Measurements from ENCODE around the gene DOCK10. TPM values are rescaled to one million over a fixed set of nuclear protein-coding genes. Genes with fewer than 3 reads are reported as not detected.
A peak's percentile ranks its signal among the peaks of the same experiment; 100 is the strongest.
"Not testable (repeated sequence)": the region's sequence is repeated elsewhere in the genome, so short reads cannot be mapped to it uniquely, and the experiment has no call there.

The DOCK10 gene
- total RNA-seq, 1 donor from 2014 or later: 107 TPM

DNA sequence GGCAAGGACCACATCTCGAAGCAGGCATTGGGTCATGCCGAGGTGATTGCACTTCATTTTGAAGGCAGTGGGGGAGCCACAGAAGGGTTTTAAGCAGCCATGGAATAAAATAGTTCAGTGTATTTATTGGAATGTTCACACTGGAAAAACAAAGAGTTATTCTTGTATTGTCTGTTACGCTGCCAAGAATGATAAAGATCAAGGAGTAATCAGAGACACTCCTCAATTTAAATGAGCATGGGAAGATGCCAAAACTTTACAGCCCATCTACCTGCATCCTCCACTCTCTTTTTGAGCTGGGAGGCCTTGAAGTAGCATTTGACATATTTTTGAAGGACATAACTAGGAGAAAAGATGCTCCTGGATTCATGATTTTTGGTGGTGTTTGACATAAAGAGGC lies 112.8 kb downstream of the DOCK10 start:
- no peaks in the 10 kb centered on the region for H3K27me3 Mint-ChIP-seq (ENCODE audit: low read depth)
- no peaks in the 10 kb centered on the region for H3K9me3 Mint-ChIP-seq
- H3K36me3 Mint-ChIP-seq (ENCODE audit: low read depth): peaks cover 77% of the 10 kb centered on the region
- H3K4me3 Mint-ChIP-seq (ENCODE audit: low read depth): peak overlapping the region; percentile 18
- peaks cover 95% of the 10 kb centered on the region for H3K4me1 Mint-ChIP-seq (ENCODE audit: low read depth)
- H3K27ac Mint-ChIP-seq: peak overlapping the region; percentile 99
- intact Hi-C loops (cut with micrococcal nuclease): loop anchor here (5.0 to 10.0 kb wide), 4 partner anchors 345 to 1908 kb away; partner anchors contain the start of genes CUL3, MRPL44 and RHBDD1
- DNase-seq (ENCODE audit: low spot score): no peak

DNA sequence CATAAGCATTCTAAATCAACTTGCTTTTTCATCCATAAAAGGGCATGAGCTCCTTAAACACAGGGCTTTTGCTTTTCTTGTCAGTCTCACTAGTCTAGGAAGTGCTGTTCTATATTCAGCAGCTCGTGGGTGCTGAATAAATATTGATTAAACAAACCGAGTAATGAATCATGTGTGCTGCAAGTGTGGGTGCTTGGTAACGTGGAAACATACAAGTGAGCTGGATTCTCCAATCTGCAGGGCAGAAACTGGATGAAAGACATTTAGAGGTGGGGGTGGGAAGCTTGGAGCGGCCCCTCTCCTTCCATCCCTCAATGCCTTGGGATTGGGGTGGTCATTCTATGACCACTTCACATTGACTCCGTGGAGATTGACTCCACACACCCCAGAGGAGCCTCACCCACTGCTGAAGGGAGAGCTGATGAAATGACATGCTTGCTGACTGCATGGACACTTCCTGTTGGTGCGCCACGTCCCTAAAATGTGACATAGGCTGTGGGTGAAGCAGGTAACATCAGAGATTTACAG lies 114.6 kb downstream of the DOCK10 start:
- Mint-ChIP-seq H3K27me3 (ENCODE audit: low read depth) (no peaks in the 10 kb centered on the region), H3K9me3 (no peaks in the 10 kb centered on the region), H3K36me3 (ENCODE audit: low read depth) (peaks cover 84% of the 10 kb centered on the region), H3K27ac (peak overlapping the region; percentile 99), H3K4me3 (ENCODE audit: low read depth) (peak overlapping the region; percentile 46), H3K4me1 (ENCODE audit: low read depth) (peaks cover 93% of the 10 kb centered on the region)
- intact Hi-C loops (cut with micrococcal nuclease): loop anchor here (2.0 to 10.0 kb wide), 5 partner anchors 113 to 1910 kb away; partner anchors contain the start of genes CUL3, MRPL44 and RHBDD1
- peak; percentile 64 for DNase-seq (ENCODE audit: low spot score)

DNA sequence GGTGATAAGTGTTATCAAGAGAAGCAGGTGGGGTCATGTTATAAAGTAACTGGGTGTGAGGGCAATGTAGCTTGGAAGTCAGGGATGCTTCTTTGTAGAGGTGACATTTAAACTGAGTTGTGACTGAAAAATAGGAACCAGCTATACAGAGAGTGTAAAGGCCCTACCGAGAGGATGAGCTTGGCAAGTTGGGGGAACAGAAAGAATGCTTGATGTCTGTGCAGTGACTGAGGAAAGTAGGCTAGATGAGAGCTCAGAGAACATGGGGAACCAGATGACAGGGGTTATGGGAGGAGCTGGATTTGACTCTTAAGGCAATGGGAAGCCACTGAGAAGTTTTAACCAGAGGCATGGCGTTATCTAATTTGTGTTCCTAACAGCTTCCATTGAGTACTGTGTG lies 115.3 kb downstream of the DOCK10 start:
- H3K36me3 Mint-ChIP-seq (ENCODE audit: low read depth): peaks cover 77% of the 10 kb centered on the region
- intact Hi-C loops (cut with micrococcal nuclease): loop anchor here (2.0 to 10.0 kb wide), 5 partner anchors 114 to 1910 kb away; partner anchors contain the start of genes CUL3, MRPL44 and RHBDD1

GRCh38 chr2:224925810-224926100 lies 116.5 kb downstream of the DOCK10 start:
- Mint-ChIP-seq H3K27ac (peak overlapping the region; percentile 99), H3K4me1 (ENCODE audit: low read depth) (peaks cover 82% of the 10 kb centered on the region), H3K36me3 (ENCODE audit: low read depth) (peaks cover 65% of the 10 kb centered on the region), H3K9me3 (no peaks in the 10 kb centered on the region), H3K4me3 (ENCODE audit: low read depth) (peak overlapping the region; percentile 70), H3K27me3 (ENCODE audit: low read depth) (no peaks in the 10 kb centered on the region)
- DNase-seq (ENCODE audit: low spot score): no peak
- intact Hi-C loops (cut with micrococcal nuclease): loop anchor here (1.0 to 10.0 kb wide), 12 partner anchors 13 to 1912 kb away; partner anchors contain the start of genes CUL3, MRPL44 and RHBDD1

More for the DNA sequence above, 115.3 kb downstream of the DOCK10 start:
- Mint-ChIP-seq H3K4me1 (ENCODE audit: low read depth) (peaks cover 93% of the 10 kb centered on the region), H3K27ac (peak overlapping the region; percentile 99), H3K4me3 (ENCODE audit: low read depth) (peak overlapping the region; percentile 46), H3K9me3 (no peaks in the 10 kb centered on the region), H3K27me3 (ENCODE audit: low read depth) (no peaks in the 10 kb centered on the region)
- DNase-seq (ENCODE audit: low spot score): no peak

DNA sequence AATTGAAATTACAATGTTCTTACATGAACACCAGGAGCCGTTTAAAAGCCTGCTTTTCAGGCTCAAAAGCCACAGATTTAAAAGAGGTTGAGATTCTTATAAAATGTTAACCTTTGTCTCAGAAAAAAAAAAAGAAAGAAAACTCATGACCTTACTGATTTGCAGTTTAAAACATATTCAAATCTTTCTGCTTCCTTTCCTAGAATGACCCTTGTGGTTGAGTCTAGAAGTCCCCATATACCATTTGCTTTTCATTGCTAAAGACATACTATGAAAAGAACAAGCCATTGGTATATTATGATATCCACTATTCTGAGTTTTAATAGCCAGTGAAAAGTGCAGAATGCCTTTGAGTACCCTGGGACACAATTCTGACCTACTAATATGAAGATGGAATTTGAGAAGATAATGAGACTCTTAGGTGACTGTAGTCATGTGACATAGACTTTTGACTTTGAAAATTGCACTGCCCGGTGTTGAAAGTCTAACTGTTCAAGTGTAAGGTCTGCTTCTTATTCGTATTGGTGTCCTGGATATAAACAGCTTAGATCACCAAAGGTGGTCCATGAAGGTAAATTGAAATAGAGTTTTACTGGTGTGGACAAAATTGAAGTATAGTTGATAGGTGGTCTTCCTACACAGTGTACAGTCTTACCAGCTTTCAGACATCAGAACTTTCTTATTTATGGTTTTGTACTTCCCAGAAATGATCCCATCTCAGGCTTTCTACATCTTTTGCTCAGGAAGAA lies 117.0 kb downstream of the DOCK10 start:
- Mint-ChIP-seq H3K27me3 (ENCODE audit: low read depth) (no peaks in the 10 kb centered on the region), H3K4me3 (ENCODE audit: low read depth) (peak overlapping the region; percentile 70), H3K36me3 (ENCODE audit: low read depth) (peaks cover 60% of the 10 kb centered on the region), H3K9me3 (no peaks in the 10 kb centered on the region), H3K27ac (peak overlapping the region; percentile 99), H3K4me1 (ENCODE audit: low read depth) (peaks cover 77% of the 10 kb centered on the region)
- intact Hi-C loops (cut with micrococcal nuclease): loop anchor here (1.0 to 10.0 kb wide), 10 partner anchors 18 to 1912 kb away; partner anchors contain the start of genes CUL3, MRPL44 and RHBDD1
- DNase-seq (ENCODE audit: low spot score): no peak

- Mint-ChIP-seq H3K9me3 (no peaks in the 10 kb centered on the region), H3K4me3 (ENCODE audit: low read depth) (peak overlapping the region; percentile 45), H3K36me3 (ENCODE audit: low read depth) (peaks cover 54% of the 10 kb centered on the region), H3K27me3 (ENCODE audit: low read depth) (no peaks in the 10 kb centered on the region), H3K4me1 (ENCODE audit: low read depth) (peaks cover 74% of the 10 kb centered on the region), H3K27ac (peak overlapping the region; percentile 99)
- intact Hi-C loops (cut with micrococcal nuclease): loop anchor here (1.0 to 10.0 kb wide), 10 partner anchors 19 to 1913 kb away; partner anchors contain the start of genes CUL3, MRPL44 and RHBDD1
- DNase-seq (ENCODE audit: low spot score): no peak
These were observed 117.6 kb downstream of the DOCK10 start for GRCh38 chr2:224924631-224925030.

DNA sequence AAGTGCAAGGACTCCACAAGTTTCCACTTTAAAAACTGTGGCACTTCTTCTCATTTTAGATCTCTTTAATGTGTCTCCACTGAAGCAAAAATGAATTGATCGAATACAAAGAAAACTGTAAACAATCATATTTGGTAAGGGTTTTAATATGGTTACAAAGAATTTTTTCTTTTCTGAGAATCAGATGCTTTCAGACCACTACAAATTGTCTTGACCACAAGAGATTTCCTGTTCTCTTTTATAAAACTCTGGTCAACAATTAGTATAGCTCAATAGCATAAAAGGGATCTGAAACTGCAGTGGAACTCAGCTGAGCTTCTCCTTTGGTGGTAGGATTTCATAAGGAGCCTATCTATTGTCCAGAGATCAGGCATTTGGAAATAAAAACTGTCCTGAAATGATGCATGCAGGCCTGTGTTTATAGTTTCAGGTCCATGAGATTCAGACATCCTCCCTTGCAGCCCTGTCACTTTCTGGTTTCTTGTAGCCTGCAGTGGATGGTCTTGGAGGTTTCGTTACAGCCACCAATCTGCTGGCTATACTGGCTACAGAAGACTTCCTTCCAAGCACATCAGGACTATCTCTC lies 120.0 kb downstream of the DOCK10 start:
- intact Hi-C loops (cut with micrococcal nuclease): loop anchor here (2.0 to 10.0 kb wide), 2 partner anchors 27 to 337 kb away; partner anchors contain the start of gene CUL3
- peak overlapping the region; percentile 62 for H3K27ac Mint-ChIP-seq
- peaks cover 50% of the 10 kb centered on the region for H3K4me1 Mint-ChIP-seq (ENCODE audit: low read depth)
- no peaks in the 10 kb centered on the region for H3K9me3 Mint-ChIP-seq
- H3K36me3 Mint-ChIP-seq (ENCODE audit: low read depth): peaks cover 30% of the 10 kb centered on the region
- H3K4me3 Mint-ChIP-seq (ENCODE audit: low read depth): no peak overlapping the region
- no peak for DNase-seq (ENCODE audit: low spot score)
- no peaks in the 10 kb centered on the region for H3K27me3 Mint-ChIP-seq (ENCODE audit: low read depth)

- Mint-ChIP-seq H3K4me1 (ENCODE audit: low read depth) (peaks cover 28% of the 10 kb centered on the region), H3K9me3 (no peaks in the 10 kb centered on the region), H3K4me3 (ENCODE audit: low read depth) (no peak overlapping the region), H3K27ac (no peak overlapping the region), H3K36me3 (ENCODE audit: low read depth) (peaks cover 27% of the 10 kb centered on the region), H3K27me3 (ENCODE audit: low read depth) (no peaks in the 10 kb centered on the region)
- no peak for DNase-seq (ENCODE audit: low spot score)
- intact Hi-C loops (cut with micrococcal nuclease): loop anchor here (10.0 kb wide), 1 partner anchor 335 kb away; the partner anchor contains the start of gene CUL3
These were observed 122.7 kb downstream of the DOCK10 start for GRCh38 chr2:224919472-224920110.

- intact Hi-C loops (cut with micrococcal nuclease): no loop called here
- H3K4me3 Mint-ChIP-seq (ENCODE audit: low read depth): no peak overlapping the region
- no peaks in the 10 kb centered on the region for H3K9me3 Mint-ChIP-seq
- H3K27ac Mint-ChIP-seq: no peak overlapping the region
- peaks cover 20% of the 10 kb centered on the region for H3K4me1 Mint-ChIP-seq (ENCODE audit: low read depth)
- H3K36me3 Mint-ChIP-seq (ENCODE audit: low read depth): peaks cover 20% of the 10 kb centered on the region
- no peak for DNase-seq (ENCODE audit: low spot score)
- H3K27me3 Mint-ChIP-seq (ENCODE audit: low read depth): no peaks in the 10 kb centered on the region
These were observed 123.4 kb downstream of the DOCK10 start for GRCh38 chr2:224918626-224919471.

DNA sequence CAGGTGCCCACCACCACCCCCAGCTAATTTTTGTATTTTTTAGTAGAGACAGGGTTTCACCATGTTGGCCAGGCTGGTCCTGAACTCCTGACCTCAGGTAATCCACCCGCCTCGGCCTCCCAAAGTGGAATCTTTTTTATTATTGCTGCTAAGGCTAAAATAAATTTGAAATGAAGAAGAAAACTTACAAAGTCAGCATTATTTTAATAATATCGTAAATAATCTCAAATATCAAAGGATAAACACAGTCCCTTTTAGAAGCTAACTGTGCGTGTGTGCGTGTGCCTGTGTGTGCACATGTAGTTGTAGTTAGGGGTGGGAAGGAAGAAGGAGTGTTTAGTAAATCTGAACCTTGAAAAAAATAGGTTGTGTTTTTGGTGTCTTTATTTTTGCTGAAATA lies 125.0 kb downstream of the DOCK10 start:
- H3K4me1 Mint-ChIP-seq (ENCODE audit: low read depth); H3K9me3 Mint-ChIP-seq; H3K27ac Mint-ChIP-seq; DNase-seq (ENCODE audit: low spot score); H3K4me3 Mint-ChIP-seq (ENCODE audit: low read depth); H3K27me3 Mint-ChIP-seq (ENCODE audit: low read depth); intact Hi-C loops (cut with micrococcal nuclease): not testable (repeated sequence)
- H3K36me3 Mint-ChIP-seq (ENCODE audit: low read depth): peaks cover 12% of the 10 kb centered on the region

- H3K36me3 Mint-ChIP-seq (ENCODE audit: low read depth): peaks cover 21% of the 10 kb centered on the region
- no peaks in the 10 kb centered on the region for H3K27me3 Mint-ChIP-seq (ENCODE audit: low read depth)
- DNase-seq (ENCODE audit: low spot score): no peak
- H3K4me1 Mint-ChIP-seq (ENCODE audit: low read depth): peaks cover 17% of the 10 kb centered on the region
- no peak overlapping the region for H3K27ac Mint-ChIP-seq
- H3K4me3 Mint-ChIP-seq (ENCODE audit: low read depth): no peak overlapping the region
- intact Hi-C loops (cut with micrococcal nuclease): no loop called here
- H3K9me3 Mint-ChIP-seq: no peaks in the 10 kb centered on the region
These were observed 127.1 kb downstream of the DOCK10 start for GRCh38 chr2:224915136-224915535.

GRCh38 chr2:224910574-224910925 lies 131.7 kb downstream of the DOCK10 start:
- DNase-seq (ENCODE audit: low spot score): no peak
- Mint-ChIP-seq H3K27me3 (ENCODE audit: low read depth) (no peaks in the 10 kb centered on the region), H3K9me3 (peaks cover 4% of the 10 kb centered on the region), H3K27ac (no peak overlapping the region), H3K4me3 (ENCODE audit: low read depth) (no peak overlapping the region), H3K36me3 (ENCODE audit: low read depth) (peaks cover 53% of the 10 kb centered on the region), H3K4me1 (ENCODE audit: low read depth) (peaks cover 42% of the 10 kb centered on the region)
- intact Hi-C loops (cut with micrococcal nuclease): loop anchor here (2.0 kb wide), 1 partner anchor 16 kb away; no protein-coding TSS in a partner anchor

All from activated T-helper 2 cell treated with anti-CD3 and anti-CD28 coated beads, Interferon-gamma antibody, Interleukin-2, Interleukin-4, amounts not matched to agents 10 μg/mL and 5 μg/mL and 100 μg/mL, durations not matched to agents 14 hours and 24 hours and 36 hours (primary cell).